GM19351 (cell line): ENCODE data around the gene PRF1.
"Not testable (repeated sequence)": the region's sequence is repeated elsewhere in the genome, so short reads cannot be mapped to it uniquely, and the experiment has no call there.

Experiments used
- ATAC-seq: cut with Tn5 transposase; IDR thresholded peaks from one replicate; pipeline ENCODE4 v1.9.1; 2021; ENCODE audit warnings: mild to moderate bottlenecking, moderate library complexity; ENCODE audit not compliant: unreplicated experiment

PRF1 gene

GRCh38 chr10:70595566-70596016, 7.0 kb downstream of the PRF1 start:
- ATAC-seq, result no peak

- no peak for ATAC-seq
These were observed 8.4 kb downstream of the PRF1 start for GRCh38 chr10:70594161-70594560.

- ATAC-seq, result no peak
These were observed 9.0 kb downstream of the PRF1 start for GRCh38 chr10:70593513-70593890.

DNA sequence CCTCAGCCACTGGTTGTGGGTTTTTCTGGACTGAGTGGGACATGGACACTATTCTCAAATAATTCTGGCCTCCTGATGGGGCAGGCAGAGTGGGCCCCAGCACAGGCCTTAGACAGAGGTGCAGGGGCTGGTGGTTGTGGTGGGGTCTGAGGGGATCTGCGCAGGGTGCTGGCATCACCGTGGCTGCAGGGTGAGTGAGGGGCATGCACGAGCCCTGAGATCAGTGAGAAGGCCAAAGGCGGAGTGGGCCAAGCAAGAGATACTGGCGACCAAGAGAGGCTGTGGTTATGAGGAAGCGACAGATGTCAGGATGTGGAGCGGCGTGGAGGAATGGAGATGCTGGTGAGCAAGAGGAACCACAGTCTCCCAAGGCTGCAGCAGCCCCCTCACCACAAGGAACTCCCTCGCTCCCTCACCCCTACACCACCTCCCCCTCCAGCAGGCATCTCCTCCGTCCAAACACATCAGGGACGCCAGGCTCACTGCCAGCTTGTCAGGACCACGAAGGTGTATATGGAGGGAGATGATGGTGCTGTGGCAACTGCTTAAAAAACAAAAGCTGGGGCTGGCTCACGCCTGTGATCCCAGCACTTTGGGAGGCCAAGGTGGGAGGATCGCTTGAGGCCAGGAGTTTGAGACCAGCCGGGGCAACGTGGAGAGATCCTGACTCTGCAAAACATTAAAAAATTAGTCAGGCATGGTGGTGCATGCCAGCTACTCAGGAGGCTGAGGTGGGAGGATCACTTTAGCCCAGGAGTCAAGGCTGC, 9.6 kb downstream of the PRF1 start:
- no peak for ATAC-seq

- no peak for ATAC-seq
These were observed 10.3 kb downstream of the PRF1 start for GRCh38 chr10:70592186-70592735.

DNA sequence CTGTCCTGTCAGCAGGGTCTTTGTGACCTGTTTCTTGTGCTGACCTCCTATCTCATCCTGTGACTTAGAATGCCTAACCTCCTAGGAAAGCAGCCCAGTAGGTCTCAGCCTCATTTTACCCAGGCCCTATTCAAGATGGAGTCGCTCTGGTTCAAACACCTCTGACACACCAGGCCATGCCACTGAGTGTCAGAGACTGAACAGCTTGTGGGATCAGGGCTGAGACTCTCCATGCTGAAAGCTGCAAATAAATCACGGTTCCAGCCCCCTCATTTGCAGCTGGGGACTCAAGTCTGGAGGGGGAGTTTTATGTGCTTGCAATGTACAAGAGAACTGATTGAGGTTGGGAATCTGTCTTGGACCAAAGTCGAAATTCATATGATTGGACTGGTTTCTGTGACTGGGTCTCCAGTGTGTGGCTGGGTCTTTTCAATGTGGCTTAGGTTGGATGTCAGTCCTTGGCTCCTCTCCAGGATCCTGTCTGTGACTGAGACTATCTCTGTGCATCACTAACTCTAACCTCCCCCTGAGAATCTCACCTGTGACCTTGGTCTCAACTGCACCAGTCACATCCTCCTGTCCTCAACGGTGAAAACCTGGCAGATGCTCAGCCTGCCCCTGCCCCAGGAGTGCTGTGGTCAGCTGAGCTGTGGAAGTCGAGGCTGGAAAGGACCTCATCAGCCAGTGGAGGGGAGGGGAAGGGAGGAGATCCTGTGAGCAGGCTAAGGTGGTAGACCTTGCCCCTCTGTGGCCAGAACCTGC, 11.7 kb downstream of the PRF1 start:
- ATAC-seq, result no peak

DNA sequence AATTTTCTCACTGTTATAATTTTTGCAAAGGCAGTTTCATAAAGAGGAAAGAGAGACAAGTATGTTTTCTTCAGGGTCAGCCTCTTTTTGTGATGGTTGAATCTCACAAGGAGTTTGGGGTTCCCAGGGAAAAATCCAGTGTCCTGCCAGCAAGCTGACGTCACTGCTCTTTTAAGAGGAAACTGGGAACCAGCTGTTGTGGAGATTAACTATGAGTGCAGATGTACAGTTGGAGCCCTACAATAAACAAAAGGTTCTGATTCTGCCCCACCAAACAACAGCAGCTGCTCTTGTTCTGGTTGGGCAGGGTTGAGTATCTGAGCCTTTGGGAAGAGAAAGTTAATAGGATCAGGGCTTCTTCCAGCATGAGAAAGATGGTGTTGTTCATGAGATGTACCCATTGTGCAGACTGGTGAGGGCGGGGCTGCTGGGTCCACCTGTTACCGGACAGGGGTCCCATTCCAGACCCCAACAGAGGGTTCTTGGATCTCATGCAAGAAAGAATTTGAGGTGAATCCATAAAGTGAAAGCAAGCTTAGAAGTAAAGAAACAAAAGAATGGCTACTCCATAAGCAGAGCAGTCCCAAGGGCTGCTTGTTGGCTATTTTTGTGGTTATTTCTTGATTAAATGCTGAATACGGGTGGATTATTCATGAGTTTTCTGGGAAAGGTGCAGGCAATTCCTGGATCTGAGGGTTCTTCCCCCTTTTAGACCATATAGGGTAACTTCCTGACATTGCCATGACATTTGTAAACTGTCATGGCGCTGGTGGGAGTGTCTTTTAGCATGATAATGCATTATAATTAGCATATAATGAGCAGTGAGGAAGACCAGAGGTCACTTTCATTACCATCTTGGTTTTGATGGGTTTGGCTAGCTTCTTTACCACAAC, 12.5 kb downstream of the PRF1 start:
- no peak for ATAC-seq

DNA sequence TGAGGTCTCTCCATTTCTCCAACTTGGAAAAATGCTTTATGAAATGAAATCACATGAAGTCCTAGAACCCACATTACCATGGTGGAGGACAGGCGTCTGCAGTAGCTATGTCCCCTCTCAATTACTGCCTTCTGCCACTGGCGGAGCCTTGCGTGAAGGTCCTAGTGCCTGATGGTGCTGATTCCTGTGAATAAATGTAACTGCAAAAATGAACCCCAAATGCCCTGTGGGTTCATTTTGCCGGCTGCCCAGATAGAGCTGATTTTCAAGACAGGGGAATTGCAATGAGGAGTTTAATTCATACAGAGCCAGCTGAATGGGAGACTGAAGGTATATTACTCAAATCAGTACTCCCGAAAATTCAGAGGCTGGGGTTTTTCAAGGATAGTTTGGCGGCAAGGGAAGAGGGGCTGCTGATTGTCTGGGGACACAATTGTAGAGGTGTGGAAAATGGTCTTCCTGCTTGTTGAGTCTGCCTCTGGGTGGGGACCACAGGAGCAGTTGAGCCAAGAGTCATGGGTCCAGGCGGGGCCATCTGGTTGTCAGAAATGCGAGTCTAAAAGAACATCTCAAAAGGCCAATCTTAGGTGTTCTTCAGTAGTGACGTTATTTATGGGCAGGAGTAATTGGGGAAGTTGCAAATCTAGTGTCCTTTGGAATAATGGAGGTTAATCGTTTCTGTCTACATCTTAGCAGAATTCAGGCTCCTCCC, 13.5 kb downstream of the PRF1 start:
- no peak for ATAC-seq

DNA sequence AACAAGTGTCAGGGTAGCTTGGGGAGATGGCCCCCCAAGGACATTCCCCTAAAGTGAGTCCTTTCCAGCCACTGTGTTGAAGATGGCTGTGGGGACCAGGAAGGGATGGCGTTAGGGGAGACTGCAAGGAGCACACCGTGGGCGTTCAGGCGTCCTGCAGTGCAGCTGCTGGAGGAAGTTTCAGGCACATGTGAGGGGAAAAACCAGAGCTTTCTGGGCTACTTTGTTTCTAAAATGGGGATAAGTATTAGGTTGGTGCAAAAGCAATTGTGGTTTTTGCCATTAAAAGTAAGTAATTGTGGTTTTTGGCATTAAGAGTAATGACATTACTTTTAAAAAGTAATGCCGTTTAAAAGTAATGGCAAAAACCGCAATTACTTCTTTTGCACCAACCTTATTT, 14.3 kb downstream of the PRF1 start:
- no peak for ATAC-seq

- ATAC-seq, result peak; percentile 82
These were observed 15.4 kb downstream of the PRF1 start for GRCh38 chr10:70587045-70587658.

GRCh38 chr10:70586348-70586930, 16.1 kb downstream of the PRF1 start:
- ATAC-seq, result no peak

GRCh38 chr10:70585578-70586169, 16.9 kb downstream of the PRF1 start:
- ATAC-seq, result no peak

GRCh38 chr10:70584909-70585544, 17.5 kb downstream of the PRF1 start:
- ATAC-seq, result no peak

- no peak for ATAC-seq
These were observed 18.2 kb downstream of the PRF1 start for GRCh38 chr10:70584366-70584765.

DNA sequence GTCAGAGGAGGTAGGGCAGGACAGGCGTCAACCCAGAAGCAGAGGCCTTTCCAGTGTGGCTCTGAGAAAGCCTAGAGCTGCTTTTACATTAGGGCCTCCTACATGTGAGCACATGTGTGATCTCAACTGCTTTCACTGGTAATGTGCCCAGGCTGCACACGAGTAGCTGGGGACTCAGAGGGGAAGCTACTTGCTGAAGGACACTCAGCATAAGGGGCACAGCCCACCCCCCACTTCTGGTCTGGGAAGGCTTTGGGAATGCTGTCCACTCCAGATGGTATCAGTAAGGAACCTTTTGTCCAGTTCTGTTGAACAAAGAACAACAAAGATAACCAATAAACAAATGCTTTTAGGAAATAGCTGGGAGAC, 18.9 kb downstream of the PRF1 start:
- no peak for ATAC-seq

GRCh38 chr10:70582793-70583668, 19.5 kb downstream of the PRF1 start:
- no peak for ATAC-seq

GRCh38 chr10:70581176-70581575, 21.4 kb downstream of the PRF1 start:
- not testable (repeated sequence) for ATAC-seq
